Natural killer cell (primary cell): ENCODE measurements around the gene TCF7L1. TPM values are rescaled to one million over a fixed set of nuclear protein-coding genes. Genes with fewer than 3 reads are reported as not detected.

Source experiments
- ATAC-seq, 3 donors: fragments of 150-1000 bp in 2 of 3; fragments of 200-7000 bp in 1 of 3; cut with Tn5 transposase; 1 replicate in 1 of 3; 2 replicates in 2 of 3; pipeline ENCODE4 v1.10.0; 2021; ENCODE audit warnings: mild to moderate bottlenecking in 2 of 3, moderate library complexity in 2 of 3
- DNase-seq, 2 donors: peaks; one replicate each; pipeline versions ENCODE4 v3.0.0 to v3.0.0-alpha.2; 2013 to 2021; ENCODE audit warnings: mixed read lengths in 1 of 2
- H3K27ac ChIP-seq: one replicate; pipeline ENCODE4 v1.5.1; 2013; ENCODE audit warnings: mild to moderate bottlenecking, low read length
- H3K27me3 ChIP-seq: one replicate; pipeline ENCODE4 v1.6.1; 2013; ENCODE audit warnings: low read length; ENCODE audit not compliant: control insufficient read depth, insufficient read depth
- H3K36me3 ChIP-seq: one replicate; pipeline ENCODE4 v1.6.1; 2013; ENCODE audit warnings: low read length; ENCODE audit not compliant: control insufficient read depth, insufficient read depth
- H3K4me1 ChIP-seq: one replicate; pipeline ENCODE4 v1.6.1; 2013; ENCODE audit warnings: low read length; ENCODE audit not compliant: control insufficient read depth, insufficient read depth
- H3K4me3 ChIP-seq: one replicate; pipeline ENCODE4 v1.5.1; 2013; ENCODE audit warnings: low read length
- H3K9me3 ChIP-seq: one replicate; pipeline ENCODE4 v1.6.1; 2013; ENCODE audit warnings: low read length; ENCODE audit not compliant: control insufficient read depth, insufficient read depth
- H3K27ac Mint-ChIP-seq, 2 donors: one replicate each; pipeline ENCODE4 v1.8.0; 2022; ENCODE audit warnings: mild to moderate bottlenecking in 2 of 2, mixed read lengths in 2 of 2, moderate library complexity in 1 of 2
- H3K27me3 Mint-ChIP-seq, 2 donors: one replicate each; pipeline ENCODE4 v1.8.0; 2022; ENCODE audit warnings: low read depth in 2 of 2, mixed read lengths in 2 of 2
- H3K36me3 Mint-ChIP-seq: one replicate; pipeline ENCODE4 v1.8.0; 2022; ENCODE audit warnings: mixed read lengths
- H3K4me1 Mint-ChIP-seq, 2 donors: one replicate each; pipeline ENCODE4 v1.8.0; 2022; ENCODE audit warnings: mixed read lengths in 2 of 2
- H3K4me3 Mint-ChIP-seq: one replicate; pipeline ENCODE4 v1.8.0; 2022; ENCODE audit warnings: mild to moderate bottlenecking, moderate library complexity, mixed read lengths
- H3K9me3 Mint-ChIP-seq, 2 donors: one replicate each; pipeline ENCODE4 v1.8.0; 2022; ENCODE audit warnings: mixed read lengths in 2 of 2
- WGBS: methylation state at CpG from one replicate; pipeline ENCODE4 v1.1.7; 2013; ENCODE audit warnings: missing lambda C conversion rate; ENCODE audit not compliant: insufficient coverage; 5-methylcytosine and 5-hydroxymethylcytosine counted together
- intact Hi-C: fragments of 100-400 bp; cut with micrococcal nuclease; formaldehyde crosslinking; loops from one replicate; pipeline ENCODE4 v1.14.2; 2022
- total RNA-seq, 4 donors: library from RNA; stranded (reverse); fragments of 120-200 nt in 1 of 4; gene quantifications; one replicate each; pipeline versions ENCODE4 v1.2.3 to v1.2.4, GENCODE V29; 2013 to 2022
- TF ChIP-seq, protein P1 (sequence below): fragments of 200-600 bp; IDR thresholded peaks from one replicate; pipeline ENCODE4 v1.8.0; 2022; ENCODE audit warnings: antibody characterized with exemption

TCF7L1 gene
- total RNA-seq, 3 donors from 2014 or later (not counting 1 experiment from before 2014, with no cell fraction given) = not detected

GRCh38 chr2:85145116-85145820 is 12.1 kb downstream of the TCF7L1 start:
- intact Hi-C loops = no loop called here
- TF ChIP-seq, protein P1, sequence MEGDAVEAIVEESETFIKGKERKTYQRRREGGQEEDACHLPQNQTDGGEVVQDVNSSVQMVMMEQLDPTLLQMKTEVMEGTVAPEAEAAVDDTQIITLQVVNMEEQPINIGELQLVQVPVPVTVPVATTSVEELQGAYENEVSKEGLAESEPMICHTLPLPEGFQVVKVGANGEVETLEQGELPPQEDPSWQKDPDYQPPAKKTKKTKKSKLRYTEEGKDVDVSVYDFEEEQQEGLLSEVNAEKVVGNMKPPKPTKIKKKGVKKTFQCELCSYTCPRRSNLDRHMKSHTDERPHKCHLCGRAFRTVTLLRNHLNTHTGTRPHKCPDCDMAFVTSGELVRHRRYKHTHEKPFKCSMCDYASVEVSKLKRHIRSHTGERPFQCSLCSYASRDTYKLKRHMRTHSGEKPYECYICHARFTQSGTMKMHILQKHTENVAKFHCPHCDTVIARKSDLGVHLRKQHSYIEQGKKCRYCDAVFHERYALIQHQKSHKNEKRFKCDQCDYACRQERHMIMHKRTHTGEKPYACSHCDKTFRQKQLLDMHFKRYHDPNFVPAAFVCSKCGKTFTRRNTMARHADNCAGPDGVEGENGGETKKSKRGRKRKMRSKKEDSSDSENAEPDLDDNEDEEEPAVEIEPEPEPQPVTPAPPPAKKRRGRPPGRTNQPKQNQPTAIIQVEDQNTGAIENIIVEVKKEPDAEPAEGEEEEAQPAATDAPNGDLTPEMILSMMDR = no peak
- H3K9me3 ChIP-seq = no peaks in the 10 kb centered on the region
- H3K27ac Mint-ChIP-seq = no peak overlapping the region
- H3K27me3 ChIP-seq = no peaks in the 10 kb centered on the region
- H3K4me1 Mint-ChIP-seq = no peaks in the 10 kb centered on the region
- no peak overlapping the region for H3K4me3 Mint-ChIP-seq
- H3K9me3 Mint-ChIP-seq = no peaks in the 10 kb centered on the region
- DNase-seq (no peak), ATAC-seq (no peak)
- H3K27ac ChIP-seq = no peak overlapping the region
- H3K36me3 Mint-ChIP-seq = no peaks in the 10 kb centered on the region
- H3K36me3 ChIP-seq = no peaks in the 10 kb centered on the region
- H3K27me3 Mint-ChIP-seq = peaks cover 16 to 18% of the 10 kb centered on the region in 2 donors
- no peak overlapping the region for H3K4me3 ChIP-seq
- WGBS = 85% methylated on average over 3 of the region's 4 CpGs
- H3K4me1 ChIP-seq = no peaks in the 10 kb centered on the region

DNA sequence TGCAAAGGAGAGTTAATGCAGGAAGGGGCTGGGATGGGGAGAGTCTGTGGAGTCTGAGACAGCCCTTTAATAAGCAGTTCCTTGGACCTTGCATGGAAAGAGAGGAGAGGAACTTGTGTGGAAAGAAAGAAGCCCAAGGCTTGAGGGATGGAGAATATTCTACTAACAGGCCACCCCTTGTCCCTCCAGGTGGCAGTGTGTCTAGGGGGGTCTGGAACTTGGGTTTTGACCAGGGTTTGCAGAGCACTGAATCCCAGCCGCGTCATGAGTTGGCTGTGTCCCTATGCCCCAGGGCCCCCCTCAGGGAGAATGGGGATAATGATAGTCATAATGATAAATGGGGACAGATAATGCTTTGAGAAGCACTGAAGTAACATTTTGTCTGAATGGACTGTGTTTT is 15.0 kb downstream of the TCF7L1 start:
- Mint-ChIP-seq H3K4me1 (no peaks in the 10 kb centered on the region), H3K36me3 (no peaks in the 10 kb centered on the region), H3K4me3 (no peak overlapping the region), H3K27ac (no peak overlapping the region), H3K9me3 (no peaks in the 10 kb centered on the region), H3K27me3 (peaks cover 0 to 8% of the 10 kb centered on the region in 2 donors)
- Histone ChIP-seq H3K36me3 (no peaks in the 10 kb centered on the region), H3K9me3 (no peaks in the 10 kb centered on the region), H3K4me3 (no peak overlapping the region), H3K4me1 (no peaks in the 10 kb centered on the region), H3K27me3 (no peaks in the 10 kb centered on the region), H3K27ac (no peak overlapping the region)
- ATAC-seq (no peak), DNase-seq (no peak)
- 98% methylated on average over 2 of the region's 2 CpGs for WGBS
- intact Hi-C loops = no loop called here
- TF ChIP-seq, protein P1 = no peak

DNA sequence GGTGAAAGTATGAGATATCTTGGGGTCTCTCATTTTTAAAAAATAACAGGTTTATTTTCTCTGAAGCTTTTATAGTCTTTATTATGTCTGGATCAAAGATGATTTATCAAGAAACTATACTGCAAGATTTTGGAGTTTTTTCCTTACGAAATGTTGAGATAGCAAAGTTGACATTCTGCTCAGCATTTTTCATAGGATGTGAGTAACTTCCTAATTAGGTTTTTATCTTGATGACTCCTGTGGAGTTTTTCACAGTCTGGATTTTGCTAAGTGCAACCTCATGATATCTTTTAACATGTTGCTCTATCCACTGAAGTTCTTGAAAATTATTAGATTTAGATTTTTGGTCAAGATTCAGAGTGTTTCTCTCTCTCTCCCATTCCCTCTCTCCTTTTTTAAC is 17.8 kb downstream of the TCF7L1 start:
- DNase-seq (no peak), ATAC-seq (no peak)
- TF ChIP-seq, protein P1 = no peak
- Mint-ChIP-seq H3K27me3 (peaks cover 0 to 8% of the 10 kb centered on the region in 2 donors), H3K27ac (no peak overlapping the region), H3K4me3 (no peak overlapping the region), H3K36me3 (no peaks in the 10 kb centered on the region), H3K4me1 (no peaks in the 10 kb centered on the region), H3K9me3 (no peaks in the 10 kb centered on the region)
- 55% methylated on average over 1 of the region's 1 CpG for WGBS
- no peaks in the 10 kb centered on the region for H3K4me1 ChIP-seq
- H3K4me3 ChIP-seq = no peak overlapping the region
- no peak overlapping the region for H3K27ac ChIP-seq
- intact Hi-C loops = no loop called here
- H3K9me3 ChIP-seq = no peaks in the 10 kb centered on the region
- no peaks in the 10 kb centered on the region for H3K36me3 ChIP-seq
- no peaks in the 10 kb centered on the region for H3K27me3 ChIP-seq

DNA sequence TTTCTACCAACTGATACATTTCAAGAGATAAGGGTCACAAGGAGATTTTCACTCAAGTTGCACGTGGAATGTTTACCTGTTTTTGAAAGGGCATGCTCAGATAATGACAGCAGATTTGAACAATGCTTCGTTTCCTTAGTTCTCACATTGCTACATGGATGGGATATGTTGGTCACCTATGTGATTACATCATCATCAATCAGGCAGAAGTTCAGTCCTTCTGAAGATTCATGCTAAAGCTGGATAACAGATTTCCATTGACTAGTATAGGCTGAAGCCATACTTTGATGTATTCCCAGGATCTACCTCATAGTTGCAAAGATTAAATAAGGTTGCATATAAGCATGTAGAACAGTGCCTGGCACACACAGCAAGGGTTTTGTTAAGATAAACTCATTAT is 19.7 kb downstream of the TCF7L1 start:
- Mint-ChIP-seq H3K27ac (no peak overlapping the region), H3K4me3 (no peak overlapping the region), H3K27me3 (peaks cover 0 to 2% of the 10 kb centered on the region in 2 donors), H3K36me3 (no peaks in the 10 kb centered on the region), H3K4me1 (no peaks in the 10 kb centered on the region), H3K9me3 (no peaks in the 10 kb centered on the region)
- Histone ChIP-seq H3K4me1 (no peaks in the 10 kb centered on the region), H3K36me3 (no peaks in the 10 kb centered on the region), H3K27ac (no peak overlapping the region), H3K9me3 (no peaks in the 10 kb centered on the region), H3K27me3 (no peaks in the 10 kb centered on the region), H3K4me3 (no peak overlapping the region)
- TF ChIP-seq, protein P1 = no peak
- intact Hi-C loops = no loop called here
- DNase-seq (no peak), ATAC-seq (no peak)
- WGBS = 100% methylated on average over 2 of the region's 2 CpGs
